T follicular helper cell (primary cell): ENCODE data around the gene NRG2.

Experiments used
- DNase-seq: peaks from one replicate; pipeline ENCODE4 v3.0.0-alpha.2; 2020; ENCODE audit warnings: low read depth

The NRG2 gene

DNA sequence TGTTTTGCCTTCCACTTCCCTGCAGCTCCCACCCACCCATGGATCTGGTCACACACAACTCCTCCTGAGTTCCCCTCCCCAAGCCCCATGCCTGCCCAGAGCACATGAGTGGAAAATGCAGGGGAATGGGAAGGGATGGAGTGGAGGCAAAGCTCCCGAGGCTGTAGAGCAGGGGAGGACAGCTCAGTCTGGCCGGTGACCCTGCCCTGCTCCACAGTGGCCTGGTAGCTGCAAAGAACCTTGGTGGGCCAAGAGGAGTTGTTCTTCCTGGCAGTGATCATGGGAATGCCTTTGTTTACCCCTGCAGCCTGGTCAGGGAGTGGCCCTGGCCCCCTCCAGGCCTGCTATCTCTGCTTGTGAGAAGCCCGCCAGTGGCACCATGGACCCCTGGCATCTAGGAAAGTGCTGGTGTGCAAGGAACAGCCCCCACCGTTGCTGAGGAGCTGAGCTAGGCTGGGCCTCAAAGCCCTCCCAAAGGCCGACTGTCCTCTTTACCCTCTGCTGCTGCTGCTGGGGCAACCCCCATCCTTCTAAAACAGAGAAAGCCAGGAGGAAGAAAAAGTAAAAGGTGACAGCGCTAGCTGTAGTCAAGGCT, 187.1 kb downstream of the NRG2 start:
- no peak for DNase-seq

DNA sequence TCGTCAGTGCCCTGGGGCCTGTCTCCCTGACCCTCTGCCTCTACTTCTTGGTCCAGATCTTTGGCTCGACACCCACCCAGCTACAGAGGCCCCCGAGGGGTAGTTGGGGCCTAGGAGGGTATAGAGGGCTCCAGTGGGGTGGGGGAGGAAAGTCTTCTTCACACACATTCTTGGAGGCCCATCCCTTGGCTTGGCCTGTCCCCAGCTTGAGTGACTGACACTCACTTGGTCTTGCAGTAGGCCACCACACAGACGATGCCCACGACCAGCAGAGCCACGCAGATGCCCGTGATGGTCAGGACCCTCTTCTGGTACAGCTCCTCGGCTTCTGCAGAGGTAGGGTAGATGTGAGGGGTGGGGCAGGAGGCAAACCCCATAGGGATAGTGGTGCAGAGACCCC, 187.6 kb downstream of the NRG2 start:
- DNase-seq: no peak

DNA sequence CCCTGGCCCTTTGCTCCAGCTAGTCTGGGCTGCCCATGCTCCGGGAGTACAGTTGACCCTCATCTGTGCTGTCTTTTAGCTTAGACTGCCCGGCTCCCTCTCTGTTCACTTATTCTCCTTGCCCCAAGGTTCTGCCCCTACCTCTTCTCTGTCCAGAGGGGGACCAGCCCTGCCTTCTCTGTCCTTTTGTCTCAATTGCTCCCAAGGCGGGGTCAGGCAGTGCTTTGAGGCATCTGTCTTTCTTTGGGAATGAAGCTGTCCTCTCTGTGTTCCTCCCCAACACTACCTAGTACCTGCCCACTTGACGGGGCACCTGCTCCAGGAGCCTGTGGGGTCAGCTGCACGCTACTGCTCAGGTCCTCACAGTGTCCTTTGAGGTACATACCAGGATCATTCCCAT, 188.1 kb downstream of the NRG2 start:
- DNase-seq: no peak

DNA sequence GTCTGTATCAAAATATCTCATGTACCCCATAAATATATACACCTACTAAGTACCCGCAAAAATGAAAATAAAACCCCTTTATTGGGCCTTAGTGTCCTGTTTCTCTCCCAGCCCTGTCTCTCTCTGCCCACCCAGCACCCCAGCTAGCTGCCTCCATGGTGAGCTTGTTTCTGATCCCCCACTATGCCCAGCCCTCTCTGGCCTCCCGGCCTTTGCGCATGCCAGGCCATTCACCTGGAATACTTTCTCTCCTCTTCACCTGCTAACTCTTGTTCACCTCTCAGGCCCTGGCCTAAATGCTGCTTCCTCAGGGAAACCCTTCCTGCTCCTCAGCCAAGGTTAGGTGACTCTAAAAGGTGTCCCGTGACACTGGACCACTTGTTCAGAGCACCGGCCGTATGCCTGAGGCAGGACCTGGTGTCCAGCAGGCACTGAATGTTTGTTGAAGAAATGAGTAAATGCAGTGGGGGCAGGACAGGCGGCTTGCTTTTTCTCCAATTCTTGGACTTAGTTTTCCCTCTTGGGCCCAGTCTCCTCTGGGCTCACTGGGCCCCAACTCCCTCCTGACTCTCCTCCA, 189.0 kb downstream of the NRG2 start:
- no peak for DNase-seq

DNA sequence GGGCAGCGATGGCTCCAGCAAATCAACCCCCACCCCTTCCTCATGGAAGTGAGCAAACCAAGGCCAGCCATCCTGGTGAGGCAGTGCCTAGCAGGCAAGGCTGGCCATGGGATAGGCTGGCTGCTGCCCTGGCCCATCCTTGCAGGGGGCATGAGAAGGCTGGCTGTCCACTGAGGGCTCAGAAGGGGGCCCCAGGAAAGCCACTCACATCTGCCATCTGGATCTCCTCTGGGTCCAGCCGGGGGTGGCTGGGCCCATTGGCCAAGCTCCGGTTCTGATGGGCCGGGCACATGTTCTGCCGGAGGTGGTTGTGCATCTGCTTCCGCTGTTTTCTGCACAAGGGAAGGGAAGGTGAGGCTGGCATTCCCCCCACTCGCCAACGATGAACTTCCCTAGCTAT, 190.4 kb downstream of the NRG2 start:
- DNase-seq: no peak

DNA sequence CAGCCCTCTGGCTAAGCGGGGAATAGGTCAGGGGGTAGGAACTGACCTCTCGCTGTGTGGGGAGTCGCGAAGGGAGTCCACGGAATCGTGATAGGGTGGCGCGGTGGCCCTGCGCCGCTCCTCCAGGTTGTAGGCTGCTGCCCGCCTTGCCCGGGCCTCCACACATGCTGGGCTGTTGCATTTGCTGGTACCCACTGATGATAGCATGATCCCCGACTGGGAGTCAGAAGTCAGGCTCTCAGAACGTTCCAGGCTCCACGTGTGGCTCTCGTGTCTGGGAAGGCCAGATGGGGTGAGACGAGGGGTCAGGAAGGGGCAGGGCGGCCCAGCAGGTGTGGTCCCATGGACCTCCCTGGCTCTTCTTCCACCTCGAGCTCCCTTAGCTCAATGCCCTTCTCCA, 191.5 kb downstream of the NRG2 start:
- DNase-seq: no peak

DNA sequence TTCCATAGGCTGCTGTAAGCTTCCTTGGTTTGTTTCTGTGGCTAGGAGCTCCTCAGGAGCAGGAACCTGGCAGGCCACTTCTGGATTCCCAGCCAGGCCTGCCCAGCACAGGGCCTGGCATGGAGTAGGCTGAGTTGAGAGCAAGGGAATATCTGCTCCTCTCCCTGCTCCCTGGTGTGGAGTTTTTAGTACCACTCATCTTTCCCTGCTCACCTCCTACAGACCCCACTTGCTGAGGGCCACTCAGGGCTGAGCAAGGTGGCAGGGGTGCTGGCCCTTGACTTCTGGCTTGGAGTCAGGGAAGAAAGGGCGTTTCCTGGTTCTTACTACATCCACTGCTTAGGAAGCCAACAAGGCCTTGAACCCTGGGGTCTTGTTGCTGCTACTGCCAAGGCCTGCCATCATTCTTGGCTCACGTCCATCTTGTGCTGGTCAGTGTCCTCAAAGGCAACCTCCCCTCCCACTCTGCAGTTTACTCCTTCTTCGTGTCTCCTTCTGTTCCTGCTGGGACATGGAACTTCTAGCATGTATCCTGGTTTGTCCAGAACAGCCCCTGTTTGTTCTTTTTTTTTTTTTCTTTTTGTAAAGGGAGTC, 192.6 kb downstream of the NRG2 start:
- DNase-seq: no peak

DNA sequence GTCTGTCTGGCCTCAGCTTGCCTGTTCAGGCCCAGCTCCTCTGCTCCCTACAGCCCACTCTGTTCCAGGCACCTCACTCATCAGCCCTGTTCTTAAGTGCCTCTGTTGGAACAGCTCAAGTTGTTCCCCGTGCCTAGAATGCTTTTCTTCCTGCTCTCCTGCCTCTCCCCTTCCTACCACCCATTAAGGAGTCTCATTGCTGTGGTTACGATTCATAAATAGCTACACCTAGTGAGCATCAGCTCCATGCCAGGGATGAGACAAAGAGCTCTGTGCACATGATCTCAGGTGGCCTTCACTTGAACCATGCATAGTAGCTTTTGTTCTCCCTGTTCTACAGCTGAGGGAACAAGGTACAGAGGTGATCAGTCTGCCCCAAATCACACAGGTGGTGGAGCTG, 193.2 kb downstream of the NRG2 start:
- DNase-seq: no peak

DNA sequence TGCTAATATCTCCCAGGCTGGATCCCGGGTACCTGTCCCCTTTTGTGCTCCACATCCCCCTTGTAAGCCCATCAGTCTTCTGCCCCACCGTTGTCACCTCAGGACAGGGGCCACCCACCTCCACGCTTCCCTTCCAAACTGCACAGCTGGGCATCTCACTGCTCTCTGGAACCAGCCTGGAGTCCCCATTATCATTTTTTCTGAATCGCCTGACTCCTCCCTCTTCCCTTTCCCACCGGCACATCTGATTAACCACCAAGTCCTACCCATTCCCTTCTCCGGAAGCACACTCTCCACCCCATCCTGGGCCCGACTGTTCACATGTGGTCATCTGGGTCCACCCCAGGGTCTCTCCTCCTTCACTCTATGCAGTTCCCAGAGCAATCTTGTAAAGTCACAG, 193.6 kb downstream of the NRG2 start:
- DNase-seq: no peak

DNA sequence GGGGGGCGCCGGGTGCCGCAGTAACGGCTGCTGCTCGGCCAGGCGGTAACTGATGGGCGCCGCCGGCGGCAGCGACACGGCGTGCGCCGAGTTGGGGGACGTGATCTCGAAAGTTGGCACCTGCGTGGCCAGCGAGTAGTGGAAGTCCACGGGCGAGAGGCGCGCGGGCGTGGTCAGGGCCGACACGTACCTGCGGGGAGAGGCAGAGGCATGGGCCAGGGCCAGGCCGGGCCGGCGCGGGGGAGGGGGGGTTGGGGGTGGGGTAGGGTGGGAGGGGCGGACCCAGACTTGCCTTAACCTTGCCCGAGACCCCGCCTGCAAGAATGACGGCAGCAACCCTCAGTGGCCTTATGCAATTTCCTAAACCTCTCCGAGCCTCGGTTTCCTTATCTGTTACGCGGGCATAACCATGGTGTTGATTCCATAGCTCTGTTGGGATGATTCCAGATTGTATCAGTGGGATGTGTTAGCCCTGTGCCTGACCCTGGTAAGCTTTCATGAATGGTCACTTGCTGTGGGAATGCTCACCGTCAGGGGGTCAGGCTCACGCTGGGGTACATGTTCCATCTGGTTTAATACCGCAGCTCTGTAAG, 194.5 kb downstream of the NRG2 start:
- peak; percentile 10 for DNase-seq

DNA sequence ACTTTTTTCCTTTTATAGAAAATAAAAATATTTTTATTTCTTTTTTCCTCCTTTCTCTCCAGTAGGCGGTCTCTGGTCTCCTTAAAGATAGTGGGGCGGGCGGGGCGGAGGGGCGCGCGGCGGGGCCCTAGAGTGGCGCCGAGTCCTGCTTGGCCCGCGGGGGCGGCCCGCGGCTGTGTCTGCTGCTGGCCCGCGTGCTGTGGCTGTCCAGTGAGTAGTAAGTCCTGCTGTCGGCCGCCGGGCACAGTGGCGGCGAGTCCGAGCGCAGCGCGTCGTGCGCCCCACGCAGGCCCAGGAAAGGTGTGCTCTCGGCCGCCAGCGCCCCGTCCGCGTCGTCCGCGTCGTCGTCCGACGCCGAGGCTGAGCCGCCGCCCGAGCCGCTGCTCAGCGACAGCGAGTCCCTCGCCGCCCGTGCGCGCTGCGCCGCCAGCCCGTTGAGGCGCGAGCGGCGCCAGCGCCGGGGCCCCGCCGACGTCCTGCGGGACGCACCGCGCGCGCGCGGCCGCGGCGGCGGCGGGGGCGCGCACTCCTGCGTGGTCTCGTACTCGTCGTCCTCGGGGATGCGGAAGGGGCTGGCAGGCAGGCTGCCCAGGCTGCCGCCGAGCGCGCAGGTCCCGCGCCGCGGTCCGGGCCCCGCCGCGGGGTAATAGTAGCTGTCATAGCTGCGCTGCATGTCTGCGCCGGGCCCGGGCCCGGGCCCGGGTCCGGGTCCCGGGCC, 195.2 kb downstream of the NRG2 start:
- peak; percentile 67 for DNase-seq

DNA sequence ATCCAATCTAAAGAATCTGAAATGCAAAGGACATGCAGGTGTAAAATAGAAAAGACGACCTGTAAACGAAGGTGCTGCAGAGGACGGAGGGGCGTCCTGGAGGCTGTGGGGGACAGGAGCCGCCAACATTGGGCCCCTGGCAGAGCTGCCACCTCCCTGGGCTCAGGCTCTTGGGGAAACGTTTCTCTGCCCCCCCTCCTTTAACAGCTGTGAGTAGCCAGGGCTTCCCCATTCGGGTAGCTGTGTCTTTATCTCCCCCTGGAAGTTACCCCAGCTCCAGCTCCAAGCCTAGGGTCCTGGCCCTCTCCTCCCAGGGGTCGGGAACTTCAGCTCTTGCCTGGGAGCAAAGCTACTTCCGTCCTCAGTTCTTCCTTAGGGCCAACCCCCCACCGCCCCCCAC, 196.0 kb downstream of the NRG2 start:
- no peak for DNase-seq

DNA sequence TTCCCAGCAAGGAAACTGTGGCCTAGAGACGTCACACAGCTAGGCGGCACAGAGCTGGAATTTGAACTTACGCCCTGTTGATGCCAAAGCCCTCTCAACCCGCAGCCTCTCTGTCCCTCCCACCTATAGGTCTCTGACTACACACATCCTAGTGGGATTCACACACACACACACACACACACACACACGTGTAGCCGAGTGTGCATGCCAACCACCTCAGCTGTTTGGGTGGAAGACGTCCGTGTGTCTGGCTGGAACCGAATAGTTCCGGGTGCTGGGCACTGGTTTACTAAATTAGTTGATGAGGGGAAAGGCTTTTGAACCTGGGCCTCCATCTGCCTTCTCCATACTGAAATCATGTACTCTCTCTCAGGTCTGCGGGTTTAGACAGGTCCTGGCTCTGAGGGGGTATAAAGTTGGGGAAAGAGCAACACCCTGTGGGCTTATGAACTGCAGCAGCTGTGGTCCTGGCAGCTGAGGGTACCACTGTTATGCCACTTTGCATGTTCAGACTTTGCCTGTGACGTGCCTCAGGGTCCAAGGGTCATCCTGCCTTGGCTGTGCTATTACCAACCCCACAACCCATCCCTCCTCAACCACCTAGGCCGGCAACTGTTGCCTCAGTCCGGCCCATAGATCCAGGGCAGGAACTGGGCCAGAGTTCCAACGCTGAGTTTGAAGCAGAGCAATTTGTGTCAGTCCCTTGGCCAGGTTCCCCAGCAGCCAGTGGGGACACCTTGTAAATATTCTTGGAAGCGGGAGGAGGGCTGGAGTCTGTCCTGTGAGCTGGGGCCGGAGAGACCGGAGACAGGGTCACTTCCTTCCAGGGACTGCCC, 197.0 kb downstream of the NRG2 start:
- DNase-seq: no peak

DNA sequence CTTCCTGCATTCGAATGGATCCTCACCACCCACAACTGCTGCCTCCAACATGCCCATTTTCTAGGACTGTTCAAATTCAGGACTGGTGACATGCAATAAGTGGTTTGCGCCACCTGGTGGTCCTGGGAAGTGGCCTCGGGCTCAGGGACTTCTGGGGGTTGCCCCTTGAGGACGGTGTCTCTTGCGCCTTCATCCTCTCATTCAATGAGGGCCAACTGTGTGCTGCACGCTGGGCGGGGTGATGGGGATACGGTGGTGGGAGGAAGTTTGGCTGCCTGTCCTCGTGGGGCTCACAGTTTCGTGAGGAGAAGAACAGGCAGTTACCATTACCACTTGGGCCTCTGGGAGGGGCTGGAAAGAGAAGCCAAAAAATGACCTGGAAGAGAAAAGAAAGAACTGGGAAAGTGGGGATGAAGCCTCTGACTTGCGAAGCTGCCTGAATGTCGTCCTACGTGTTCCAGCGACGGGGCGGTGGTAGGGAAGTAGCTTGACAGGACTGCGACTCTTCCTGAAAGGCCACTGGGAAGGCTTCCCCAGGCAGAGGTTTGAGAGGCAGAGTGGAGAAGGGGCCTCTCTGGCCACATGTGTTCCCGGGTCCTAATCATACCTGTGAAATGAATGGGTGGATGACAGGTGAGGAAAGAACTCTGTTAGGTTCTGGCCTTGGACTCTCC, 198.5 kb downstream of the NRG2 start:
- peak; percentile 58 for DNase-seq

DNA sequence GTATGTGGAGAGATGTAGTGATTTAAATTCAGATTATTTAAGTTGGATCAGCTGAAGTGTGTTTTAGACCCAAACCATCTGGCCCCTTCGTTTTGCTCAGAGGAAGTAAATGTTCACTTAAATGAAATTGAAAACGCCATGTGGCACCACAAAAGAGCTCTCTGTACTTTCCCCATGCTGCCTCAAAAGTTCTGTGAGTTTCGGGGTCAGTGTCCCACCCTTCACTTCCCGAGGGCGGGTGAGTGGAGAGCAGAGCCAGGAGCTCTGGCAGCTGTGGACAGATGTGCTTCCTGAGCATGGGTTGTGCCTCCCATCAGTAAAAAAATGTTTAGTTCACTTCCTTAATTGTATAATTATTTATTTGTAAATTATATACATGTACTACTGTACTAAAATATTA, 199.1 kb downstream of the NRG2 start:
- no peak for DNase-seq

DNA sequence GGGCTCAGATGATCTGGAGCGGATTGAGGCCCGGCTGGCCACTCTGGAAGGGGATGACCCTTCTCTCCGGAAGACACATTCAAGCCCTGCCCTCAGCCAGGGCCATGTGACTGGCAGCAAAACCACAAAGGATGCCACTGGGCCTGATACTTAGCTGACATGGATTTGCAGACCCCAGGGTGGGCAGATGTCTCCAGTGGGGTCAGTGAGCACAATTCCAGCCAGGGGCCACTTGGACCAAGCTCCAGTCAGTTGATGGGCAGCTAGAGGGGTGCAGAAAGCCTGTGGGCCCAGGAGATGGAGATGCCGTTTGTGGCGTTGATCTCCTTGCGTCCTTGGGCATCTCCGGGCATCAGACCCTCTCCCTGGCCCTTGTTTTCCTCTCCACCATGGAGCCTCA, 200.8 kb downstream of the NRG2 start:
- DNase-seq: no peak

DNA sequence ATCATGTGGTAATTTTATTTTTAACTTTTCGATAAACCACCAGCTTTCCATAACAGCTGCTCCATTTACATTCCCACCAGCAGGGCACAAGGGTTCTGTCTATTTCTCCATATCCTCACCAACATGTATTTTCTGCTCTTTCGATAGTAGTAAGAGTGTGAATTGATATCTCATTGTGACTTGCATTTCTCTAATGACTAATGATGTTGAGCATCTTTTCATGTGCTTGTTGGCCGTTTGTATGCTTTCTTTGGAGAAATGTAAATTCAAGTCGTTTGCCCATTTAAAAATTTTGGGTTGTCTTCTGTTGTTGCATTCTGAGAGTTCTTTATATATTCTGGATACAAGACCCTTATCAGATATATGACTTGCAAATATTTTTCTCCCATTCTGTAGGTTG, 201.6 kb downstream of the NRG2 start:
- no peak for DNase-seq

DNA sequence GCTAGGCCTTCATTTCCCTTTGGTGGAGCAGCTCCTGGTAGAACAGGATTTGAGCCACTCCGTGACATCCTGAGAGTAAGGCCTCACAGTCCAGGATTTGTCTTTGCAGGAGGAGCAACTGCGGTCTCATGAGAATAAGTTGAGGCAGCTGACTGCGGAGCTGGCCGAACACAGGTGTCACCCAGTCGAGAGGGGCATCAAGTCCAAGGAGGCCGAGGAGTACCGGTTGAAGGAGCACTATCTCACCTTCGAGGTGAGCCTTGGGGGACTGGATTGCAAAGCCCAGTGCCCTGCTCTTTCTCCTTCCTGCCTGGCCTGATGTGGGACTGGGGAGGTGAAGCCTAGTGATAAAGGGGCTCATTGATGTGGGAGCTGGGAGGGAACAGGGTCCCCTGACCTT, 203.2 kb downstream of the NRG2 start:
- DNase-seq: no peak

DNA sequence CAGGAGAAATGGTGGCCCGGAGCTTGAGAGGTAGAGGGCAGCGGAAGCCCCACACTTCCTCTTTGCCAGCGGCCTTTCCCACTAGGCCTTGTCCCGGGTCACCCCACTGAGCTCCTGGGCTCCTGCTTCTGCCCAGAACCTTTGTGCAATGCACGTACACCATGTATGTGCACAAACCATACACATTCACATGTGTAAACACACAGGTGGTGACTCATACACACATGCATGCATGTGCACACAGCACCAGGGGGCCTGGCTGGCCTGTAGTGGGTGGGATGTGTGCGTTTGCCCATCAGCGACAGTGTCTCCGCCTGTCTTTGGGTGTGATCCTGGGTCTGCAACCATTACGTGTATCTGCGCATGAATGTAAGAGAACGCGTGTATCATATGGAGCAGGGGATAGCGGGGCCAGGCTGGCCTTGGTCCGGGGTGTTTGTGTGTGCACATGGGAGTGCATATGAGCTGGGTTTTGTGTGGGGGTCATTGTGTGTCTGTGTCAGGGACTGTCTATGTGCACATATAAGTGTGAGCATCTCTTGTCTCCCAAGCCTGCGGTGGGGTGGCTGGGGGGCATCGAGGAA, 203.8 kb downstream of the NRG2 start:
- no peak for DNase-seq

DNA sequence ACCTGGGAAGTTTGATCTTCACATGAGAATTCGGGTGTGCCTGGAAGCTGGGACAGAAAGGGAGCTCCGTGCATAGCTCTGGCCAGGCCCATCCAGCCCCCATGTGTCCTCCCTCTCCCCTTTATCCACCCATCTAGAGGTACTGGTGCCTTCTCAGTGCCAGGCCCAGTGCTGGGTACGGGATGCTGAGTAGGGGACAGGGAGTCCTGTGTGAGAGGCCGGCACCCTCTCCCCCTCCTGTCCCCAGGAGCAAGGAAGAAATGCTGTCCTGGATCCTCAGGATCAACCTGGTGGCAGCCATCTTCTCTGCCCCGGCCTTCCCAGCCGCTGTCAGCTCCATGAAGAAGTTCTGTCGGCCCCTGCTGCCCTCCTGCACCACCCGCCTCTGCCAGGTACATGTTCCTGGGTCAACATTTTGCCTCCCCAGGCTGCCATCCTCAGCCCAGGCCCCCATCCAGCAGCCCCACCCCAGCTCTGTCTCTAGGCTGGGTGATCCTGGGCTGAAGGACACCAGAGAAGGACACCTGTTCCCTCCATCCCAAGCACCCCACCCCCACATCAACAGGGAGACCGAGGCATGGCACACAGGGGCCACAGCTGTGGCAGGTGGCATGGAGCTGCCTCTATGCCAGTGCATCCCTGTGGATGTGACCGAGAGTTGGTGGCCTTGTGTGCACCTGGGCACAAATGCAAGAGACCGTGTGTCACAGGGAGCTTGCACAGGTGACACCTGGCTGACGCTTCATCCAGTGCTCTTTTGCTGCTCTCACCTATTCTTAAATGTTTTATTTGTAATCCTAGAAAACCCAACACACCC, 204.5 kb downstream of the NRG2 start:
- DNase-seq: no peak
